Measurements from ENCODE around the gene ATP11A. TPM values are rescaled to one million over a fixed set of nuclear protein-coding genes. Genes with fewer than 3 reads are reported as not detected.

The ATP11A gene
- total and polyA plus RNA-seq, 2 experiments from 2014 or later, result 4.9 to 5.0 TPM

GRCh38 chr13:112885242-112885781, 195.5 kb downstream of the ATP11A start:
- 80 to 81% methylated on average over 16 to 19 of the region's 19 CpGs for WGBS, 2 experiments (ENCODE audit: low coverage in 1 of 2, low lambda C conversion rate in 2 of 2, missing lambda C conversion rate in 2 of 2)
- H3F3A ChIP-seq (ENCODE audit: insufficient read depth), result 0 out of 2 replicates have a peak, but pooled peaks cover 7% of the 10 kb centered on the region
- H3K27ac ChIP-seq, result no peak overlapping the region
- TF ChIP-seq EZH2 (IDR thresholded peaks at IDR 0.05; ENCODE audit: insufficient read depth, poor library complexity, severe bottlenecking) (no peak), EZH2phosphoT487 (IDR thresholded peaks at IDR 0.05; ENCODE audit: insufficient read depth, low read depth) (no peak)
- H3K4me1 ChIP-seq (ENCODE audit: insufficient read depth), result no peaks in the 10 kb centered on the region
- H3K9me3 ChIP-seq (ENCODE audit: low read depth), result no peaks in the 10 kb centered on the region
- no peak overlapping the region for H3K9ac ChIP-seq
- peak overlapping the region; percentile 73; the same call in 1 of the 2 replicates for H2AFZ ChIP-seq
- no peaks in the 10 kb centered on the region for H3K79me2 ChIP-seq (ENCODE audit: insufficient read depth)
- H3K27me3 ChIP-seq (replicated peaks; ENCODE audit: insufficient read depth), result no peaks in the 10 kb centered on the region; the same call in 1 of the 2 replicates
- DNase-seq, result no peak
- no peaks in the 10 kb centered on the region for H3K36me3 ChIP-seq (ENCODE audit: low read depth)
- in situ Hi-C loops (cut with MboI), result no loop called here
- peak overlapping the region; percentile 63 for H3K4me2 ChIP-seq (ENCODE audit: unreplicated experiment)
- peak overlapping the region; percentile 57; the same call in 1 of the 2 replicates for H3K4me3 ChIP-seq
- no peaks in the 10 kb centered on the region for H4K20me1 ChIP-seq (ENCODE audit: insufficient read depth)
- no peaks in the 10 kb centered on the region for H3K9me2 ChIP-seq (ENCODE audit: insufficient read depth)

- in situ Hi-C loops (cut with MboI), result no loop called here
Measured at GRCh38 chr13:112885782-112886268, 196.0 kb downstream of the ATP11A start.

GRCh38 chr13:112887151-112887550, 197.3 kb downstream of the ATP11A start:
- Histone ChIP-seq H3K27ac (no peak overlapping the region), H3K36me3 (ENCODE audit: low read depth) (no peaks in the 10 kb centered on the region), H3K9me3 (ENCODE audit: low read depth) (no peaks in the 10 kb centered on the region), H2AFZ (no peak overlapping the region), H3F3A (ENCODE audit: insufficient read depth) (0 out of 2 replicates have a peak, but pooled peaks cover 7% of the 10 kb centered on the region), H3K4me2 (ENCODE audit: unreplicated experiment) (no peak overlapping the region), H4K20me1 (ENCODE audit: insufficient read depth) (no peaks in the 10 kb centered on the region), H3K79me2 (ENCODE audit: insufficient read depth) (no peaks in the 10 kb centered on the region), H3K4me1 (ENCODE audit: insufficient read depth) (no peaks in the 10 kb centered on the region), H3K9ac (no peak overlapping the region), H3K4me3 (no peak overlapping the region), H3K27me3 (replicated peaks; ENCODE audit: insufficient read depth) (peaks cover 7% of the 10 kb centered on the region), H3K9me2 (ENCODE audit: insufficient read depth) (no peaks in the 10 kb centered on the region)
- TF ChIP-seq EZH2phosphoT487 (IDR thresholded peaks at IDR 0.05; ENCODE audit: insufficient read depth, low read depth) (no peak), EZH2 (IDR thresholded peaks at IDR 0.05; ENCODE audit: insufficient read depth, poor library complexity, severe bottlenecking) (no peak)
- 82 to 84% methylated on average over 6 of the region's 6 CpGs for WGBS, 2 experiments (ENCODE audit: low coverage in 1 of 2, low lambda C conversion rate in 2 of 2, missing lambda C conversion rate in 2 of 2)
- DNase-seq, result no peak
- in situ Hi-C loops (cut with MboI), result no loop called here

More at GRCh38 chr13:112885782-112886268, 196.0 kb downstream of the ATP11A start:
- peak overlapping the region; percentile 63 for H3K4me2 ChIP-seq (ENCODE audit: unreplicated experiment)
- peak overlapping the region; percentile 73 for H2AFZ ChIP-seq
- no peaks in the 10 kb centered on the region for H3K9me2 ChIP-seq (ENCODE audit: insufficient read depth)
- TF ChIP-seq EZH2 (IDR thresholded peaks at IDR 0.05; ENCODE audit: insufficient read depth, poor library complexity, severe bottlenecking) (no peak), EZH2phosphoT487 (IDR thresholded peaks at IDR 0.05; ENCODE audit: insufficient read depth, low read depth) (no peak)
- 0 out of 2 replicates have a peak, but pooled peaks cover 7% of the 10 kb centered on the region for H3F3A ChIP-seq (ENCODE audit: insufficient read depth)
- no peaks in the 10 kb centered on the region for H3K36me3 ChIP-seq (ENCODE audit: low read depth)
- H3K4me1 ChIP-seq (ENCODE audit: insufficient read depth), result no peaks in the 10 kb centered on the region
- H3K9me3 ChIP-seq (ENCODE audit: low read depth), result no peaks in the 10 kb centered on the region
- H4K20me1 ChIP-seq (ENCODE audit: insufficient read depth), result no peaks in the 10 kb centered on the region
- H3K79me2 ChIP-seq (ENCODE audit: insufficient read depth), result no peaks in the 10 kb centered on the region
- WGBS, 2 experiments (ENCODE audit: low coverage in 1 of 2, low lambda C conversion rate in 2 of 2, missing lambda C conversion rate in 2 of 2), result 1 to 4% methylated on average over 20 to 25 of the region's 25 CpGs
- no peak overlapping the region for H3K27ac ChIP-seq
- no peaks in the 10 kb centered on the region; the same call in 1 of the 2 replicates for H3K27me3 ChIP-seq (replicated peaks; ENCODE audit: insufficient read depth)
- peak overlapping the region; percentile 57 for H3K4me3 ChIP-seq
- peak; percentile 93 for DNase-seq
- peak overlapping the region; percentile 69 for H3K9ac ChIP-seq

GRCh38 chr13:112887557-112887991, 197.7 kb downstream of the ATP11A start:
- Histone ChIP-seq H3K27me3 (replicated peaks; ENCODE audit: insufficient read depth) (peaks cover 11% of the 10 kb centered on the region), H3K4me2 (ENCODE audit: unreplicated experiment) (no peak overlapping the region), H3K79me2 (ENCODE audit: insufficient read depth) (no peaks in the 10 kb centered on the region), H3K4me3 (no peak overlapping the region), H3K9me3 (ENCODE audit: low read depth) (no peaks in the 10 kb centered on the region), H3K27ac (no peak overlapping the region), H3K9ac (no peak overlapping the region), H4K20me1 (ENCODE audit: insufficient read depth) (no peaks in the 10 kb centered on the region), H3K36me3 (ENCODE audit: low read depth) (no peaks in the 10 kb centered on the region), H3K4me1 (ENCODE audit: insufficient read depth) (no peaks in the 10 kb centered on the region), H3K9me2 (ENCODE audit: insufficient read depth) (no peaks in the 10 kb centered on the region), H2AFZ (no peak overlapping the region), H3F3A (ENCODE audit: insufficient read depth) (0 out of 2 replicates have a peak, but pooled peaks cover 7% of the 10 kb centered on the region)
- in situ Hi-C loops (cut with MboI), result no loop called here
- 48 to 56% methylated on average over 10 of the region's 10 CpGs for WGBS, 2 experiments (ENCODE audit: low coverage in 1 of 2, low lambda C conversion rate in 2 of 2, missing lambda C conversion rate in 2 of 2)
- no peak for DNase-seq
- TF ChIP-seq EZH2 (IDR thresholded peaks at IDR 0.05; ENCODE audit: insufficient read depth, poor library complexity, severe bottlenecking) (no peak), EZH2phosphoT487 (IDR thresholded peaks at IDR 0.05; ENCODE audit: insufficient read depth, low read depth) (no peak)
